Dendritic cell treated with granulocyte-macrophage colony-stimulating factor and Interleukin-4, amounts not matched to agents 40 ng/mL and 50 ng/mL, for 4 days (primary cell): ENCODE measurements around the gene TBC1D9.

Experiments used
- H3K27ac Mint-ChIP-seq: one replicate; pipeline ENCODE4 v1.8.0; 2022; ENCODE audit warnings: mild to moderate bottlenecking, mixed read lengths
- H3K27me3 Mint-ChIP-seq: one replicate; pipeline ENCODE4 v1.8.0; 2022; ENCODE audit warnings: mild to moderate bottlenecking, mixed read lengths
- H3K36me3 Mint-ChIP-seq: one replicate; pipeline ENCODE4 v1.8.0; 2022; ENCODE audit warnings: low read depth, mixed read lengths
- H3K4me1 Mint-ChIP-seq: one replicate; pipeline ENCODE4 v1.8.0; 2022; ENCODE audit warnings: low read depth, mixed read lengths
- H3K4me3 Mint-ChIP-seq: one replicate; pipeline ENCODE4 v1.8.0; 2022; ENCODE audit warnings: mild to moderate bottlenecking, moderate library complexity, mixed read lengths
- H3K9me3 Mint-ChIP-seq: one replicate; pipeline ENCODE4 v1.8.0; 2022; ENCODE audit warnings: mixed read lengths
- intact Hi-C: fragments of 100-400 bp; cut with micrococcal nuclease; formaldehyde crosslinking; loops from one replicate; pipeline ENCODE4 v1.15.0; 2022

TBC1D9 gene

DNA sequence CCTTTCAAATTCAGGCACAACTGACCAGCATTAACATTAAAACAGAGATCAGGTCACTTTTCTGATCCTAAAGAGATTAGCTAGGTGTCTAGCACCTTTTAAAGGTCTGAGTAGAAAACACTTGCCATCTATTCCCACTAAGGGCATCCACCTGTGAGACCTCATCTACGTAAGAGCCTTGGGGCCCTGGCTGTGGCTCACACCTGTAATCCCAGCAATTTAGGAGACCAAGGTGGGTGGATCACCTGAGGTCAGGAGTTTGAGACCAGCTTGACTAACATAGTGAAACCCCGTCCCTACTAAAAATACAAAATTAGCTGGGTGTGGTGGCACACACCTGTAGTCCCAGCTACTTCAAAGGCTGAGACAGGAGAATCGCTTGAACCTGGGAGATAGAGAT, 11.8 kb downstream of the TBC1D9 start:
- intact Hi-C loops: loop anchor here (5.0 kb wide), 1 partner anchor 108 kb away; no protein-coding TSS in a partner anchor
- peaks cover 13% of the 10 kb centered on the region for H3K9me3 Mint-ChIP-seq
- peaks cover 12% of the 10 kb centered on the region for H3K36me3 Mint-ChIP-seq
- peaks cover 3% of the 10 kb centered on the region for H3K27me3 Mint-ChIP-seq
- H3K4me1 Mint-ChIP-seq: peaks cover 31% of the 10 kb centered on the region
- H3K27ac Mint-ChIP-seq: no peak overlapping the region
- no peak overlapping the region for H3K4me3 Mint-ChIP-seq

DNA sequence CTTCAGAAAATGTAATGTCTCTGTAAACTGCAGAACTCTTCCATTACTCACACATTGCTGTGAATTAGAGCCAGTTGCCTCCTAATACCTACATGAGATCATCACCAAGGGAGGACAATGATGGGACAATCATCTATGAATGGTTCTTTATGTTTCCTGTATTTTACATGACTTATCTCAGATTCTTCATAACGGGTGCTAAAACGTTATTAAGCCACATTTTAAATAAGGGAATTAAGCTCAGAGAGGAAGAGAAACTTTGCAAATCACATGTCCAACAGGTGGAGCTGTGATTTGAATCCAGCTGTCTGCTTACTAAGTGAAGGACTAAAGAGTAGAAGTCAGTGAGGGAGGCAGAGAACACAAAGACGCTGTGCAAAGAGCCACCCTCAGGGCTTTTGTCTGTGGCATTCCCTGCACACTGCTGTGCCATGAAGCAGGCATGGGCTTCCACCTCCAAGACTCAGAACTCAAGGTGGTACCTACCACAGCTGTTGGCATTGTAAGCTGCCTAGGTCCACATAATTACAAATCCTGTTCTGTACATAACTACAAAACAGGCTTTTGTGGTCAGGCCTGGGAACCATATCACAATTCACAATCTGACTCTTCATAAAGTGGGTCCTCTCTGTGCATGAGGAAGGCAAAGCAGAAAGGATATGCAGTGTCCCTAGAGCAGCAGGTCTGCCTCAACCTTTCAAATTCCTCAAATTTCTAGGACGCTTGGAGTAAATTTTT, 12.8 kb downstream of the TBC1D9 start:
- Mint-ChIP-seq H3K27ac (peak overlapping the region; percentile 72), H3K4me1 (peaks cover 34% of the 10 kb centered on the region), H3K36me3 (peaks cover 7% of the 10 kb centered on the region), H3K4me3 (no peak overlapping the region), H3K27me3 (peaks cover 3% of the 10 kb centered on the region), H3K9me3 (peaks cover 7% of the 10 kb centered on the region)
- intact Hi-C loops: loop anchor here (5.0 kb wide), 1 partner anchor 109 kb away; no protein-coding TSS in a partner anchor

- peak overlapping the region; percentile 72 for H3K27ac Mint-ChIP-seq
- peaks cover 1% of the 10 kb centered on the region for H3K9me3 Mint-ChIP-seq
- peaks cover 4% of the 10 kb centered on the region for H3K27me3 Mint-ChIP-seq
- H3K4me3 Mint-ChIP-seq: no peak overlapping the region
- H3K36me3 Mint-ChIP-seq: peaks cover 2% of the 10 kb centered on the region
- intact Hi-C loops: loop anchor here (5.0 kb wide), 1 partner anchor 109 kb away; no protein-coding TSS in a partner anchor
- peaks cover 37% of the 10 kb centered on the region for H3K4me1 Mint-ChIP-seq
Measured at GRCh38 chr4:140742838-140743193, 13.4 kb downstream of the TBC1D9 start.

- H3K9me3 Mint-ChIP-seq: no peaks in the 10 kb centered on the region
- intact Hi-C loops: loop anchor here (5.0 kb wide), 1 partner anchor 111 kb away; no protein-coding TSS in a partner anchor
- no peak overlapping the region for H3K27ac Mint-ChIP-seq
- no peak overlapping the region for H3K4me3 Mint-ChIP-seq
- peaks cover 43% of the 10 kb centered on the region for H3K4me1 Mint-ChIP-seq
- peaks cover 7% of the 10 kb centered on the region for H3K27me3 Mint-ChIP-seq
- H3K36me3 Mint-ChIP-seq: no peaks in the 10 kb centered on the region
Measured at GRCh38 chr4:140740906-140741670, 15.1 kb downstream of the TBC1D9 start.

- Mint-ChIP-seq H3K4me3 (no peak overlapping the region), H3K9me3 (no peaks in the 10 kb centered on the region), H3K27me3 (peaks cover 7% of the 10 kb centered on the region), H3K4me1 (peaks cover 43% of the 10 kb centered on the region), H3K36me3 (no peaks in the 10 kb centered on the region), H3K27ac (no peak overlapping the region)
- intact Hi-C loops: loop anchor here (5.0 kb wide), 1 partner anchor 112 kb away; no protein-coding TSS in a partner anchor
Measured at GRCh38 chr4:140740422-140740821, 15.8 kb downstream of the TBC1D9 start.

DNA sequence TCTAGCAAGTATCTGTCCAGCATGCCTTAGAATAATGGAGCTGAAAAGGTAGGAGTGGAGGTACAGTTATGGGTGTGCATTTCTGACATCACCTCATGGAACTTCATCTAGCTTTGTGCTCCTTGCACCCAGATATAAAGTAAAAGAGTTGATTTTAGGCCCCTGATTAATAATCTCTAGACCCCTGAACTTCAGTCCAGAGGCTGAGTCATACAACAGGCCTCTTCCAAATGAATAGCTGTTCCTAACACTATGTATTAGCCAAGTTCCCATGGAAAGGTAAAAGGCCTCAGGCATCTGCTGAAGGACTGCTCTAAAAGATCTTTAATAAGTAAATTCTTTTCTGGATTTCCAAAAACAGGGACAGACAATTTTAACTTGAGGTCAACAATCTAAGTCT, 16.2 kb downstream of the TBC1D9 start:
- Mint-ChIP-seq H3K27me3 (peaks cover 6% of the 10 kb centered on the region), H3K4me1 (peaks cover 41% of the 10 kb centered on the region), H3K4me3 (no peak overlapping the region), H3K27ac (no peak overlapping the region), H3K36me3 (no peaks in the 10 kb centered on the region), H3K9me3 (no peaks in the 10 kb centered on the region)
- intact Hi-C loops: loop anchor here (5.0 kb wide), 1 partner anchor 112 kb away; no protein-coding TSS in a partner anchor

DNA sequence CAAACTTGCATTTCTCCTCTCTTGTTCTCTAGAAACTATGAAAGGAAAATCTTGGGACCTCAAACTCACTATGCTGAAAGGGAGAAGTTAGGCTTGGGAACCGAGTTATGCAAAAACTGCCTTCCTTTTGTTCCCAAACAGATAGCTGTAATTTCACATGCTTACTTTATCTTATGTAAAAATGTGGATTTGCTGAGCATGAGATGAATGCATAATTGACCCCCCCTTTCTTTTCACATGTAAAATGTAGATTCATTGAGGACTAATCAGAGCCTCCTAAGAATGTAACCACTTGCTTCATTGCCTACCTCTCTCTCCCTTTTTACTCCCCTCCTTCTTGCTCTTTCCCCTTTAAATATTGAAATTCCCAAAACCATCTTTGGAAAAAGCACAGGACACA, 18.0 kb downstream of the TBC1D9 start:
- peaks cover 5% of the 10 kb centered on the region for H3K27me3 Mint-ChIP-seq
- intact Hi-C loops: no loop called here
- no peak overlapping the region for H3K4me3 Mint-ChIP-seq

DNA sequence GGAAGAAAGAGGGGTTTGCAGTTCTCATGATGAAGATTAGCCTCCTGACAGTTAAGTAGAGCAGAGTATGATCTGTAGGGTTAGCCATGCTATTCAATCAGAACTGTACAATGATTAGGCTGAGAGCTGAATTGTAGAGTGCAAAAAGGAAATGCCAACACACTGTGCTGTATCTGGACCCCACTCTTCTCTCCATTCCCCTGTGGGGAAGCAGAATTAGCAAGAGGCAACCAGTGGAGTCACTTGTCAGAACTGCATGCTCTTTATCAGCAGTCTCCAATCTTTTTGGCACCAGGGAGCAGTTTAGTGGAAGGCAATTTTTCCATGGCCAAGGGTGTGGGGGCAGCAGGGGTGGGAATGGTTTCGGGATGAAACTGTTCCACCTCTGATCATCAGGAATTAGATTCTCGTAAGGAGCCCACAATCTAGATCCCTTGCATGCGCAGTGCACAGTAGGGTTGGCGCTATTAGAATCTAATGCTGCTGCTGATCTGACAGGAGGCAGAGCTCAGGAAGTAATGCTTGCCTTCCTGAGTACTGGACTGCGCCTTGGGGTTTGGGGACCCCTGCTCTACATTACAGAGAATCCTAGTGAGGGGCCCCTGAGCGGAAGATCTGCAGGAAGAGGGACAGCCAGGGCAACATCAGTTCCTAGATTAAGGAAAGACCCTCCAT, 19.4 kb downstream of the TBC1D9 start:
- Mint-ChIP-seq H3K27me3 (peaks cover 5% of the 10 kb centered on the region), H3K36me3 (no peaks in the 10 kb centered on the region), H3K27ac (no peak overlapping the region), H3K4me3 (no peak overlapping the region), H3K9me3 (no peaks in the 10 kb centered on the region), H3K4me1 (peaks cover 25% of the 10 kb centered on the region)
- intact Hi-C loops: no loop called here

More for the DNA sequence above, 18.0 kb downstream of the TBC1D9 start:
- H3K9me3 Mint-ChIP-seq: no peaks in the 10 kb centered on the region
- no peak overlapping the region for H3K27ac Mint-ChIP-seq
- peaks cover 36% of the 10 kb centered on the region for H3K4me1 Mint-ChIP-seq
- no peaks in the 10 kb centered on the region for H3K36me3 Mint-ChIP-seq

- Mint-ChIP-seq H3K4me1 (peaks cover 21% of the 10 kb centered on the region), H3K4me3 (no peak overlapping the region), H3K36me3 (no peaks in the 10 kb centered on the region), H3K9me3 (no peaks in the 10 kb centered on the region), H3K27me3 (peaks cover 5% of the 10 kb centered on the region), H3K27ac (no peak overlapping the region)
- intact Hi-C loops: no loop called here
Measured at GRCh38 chr4:140735779-140736391, 20.3 kb downstream of the TBC1D9 start.

- H3K36me3 Mint-ChIP-seq: no peaks in the 10 kb centered on the region
- no peak overlapping the region for H3K4me3 Mint-ChIP-seq
- peaks cover 5% of the 10 kb centered on the region for H3K27me3 Mint-ChIP-seq
- intact Hi-C loops: no loop called here
- H3K9me3 Mint-ChIP-seq: no peaks in the 10 kb centered on the region
- no peak overlapping the region for H3K27ac Mint-ChIP-seq
- peaks cover 19% of the 10 kb centered on the region for H3K4me1 Mint-ChIP-seq
Measured at GRCh38 chr4:140735317-140735716, 20.9 kb downstream of the TBC1D9 start.

DNA sequence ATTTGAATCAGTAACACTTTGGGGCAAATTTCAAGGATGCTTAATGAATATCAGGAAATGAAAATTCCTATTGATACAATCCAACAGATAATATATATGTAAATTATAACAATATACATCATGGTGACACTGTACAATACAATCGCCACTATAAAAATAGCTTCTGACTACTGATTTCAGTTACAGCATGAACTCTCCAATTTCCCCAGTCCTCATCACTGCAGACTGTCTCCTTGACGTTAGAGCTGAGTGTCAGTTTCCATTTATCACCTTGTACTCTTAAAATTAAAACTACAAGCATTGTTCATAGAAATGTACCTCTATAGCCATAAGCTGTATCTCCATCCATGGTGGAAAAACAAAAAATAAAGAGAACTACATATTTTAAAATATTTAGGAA, 23.4 kb downstream of the TBC1D9 start:
- H3K36me3 Mint-ChIP-seq: no peaks in the 10 kb centered on the region
- H3K4me3 Mint-ChIP-seq: no peak overlapping the region
- peaks cover 4% of the 10 kb centered on the region for H3K27me3 Mint-ChIP-seq
- H3K9me3 Mint-ChIP-seq: no peaks in the 10 kb centered on the region
- intact Hi-C loops: no loop called here
- H3K4me1 Mint-ChIP-seq: peaks cover 37% of the 10 kb centered on the region
- H3K27ac Mint-ChIP-seq: no peak overlapping the region

DNA sequence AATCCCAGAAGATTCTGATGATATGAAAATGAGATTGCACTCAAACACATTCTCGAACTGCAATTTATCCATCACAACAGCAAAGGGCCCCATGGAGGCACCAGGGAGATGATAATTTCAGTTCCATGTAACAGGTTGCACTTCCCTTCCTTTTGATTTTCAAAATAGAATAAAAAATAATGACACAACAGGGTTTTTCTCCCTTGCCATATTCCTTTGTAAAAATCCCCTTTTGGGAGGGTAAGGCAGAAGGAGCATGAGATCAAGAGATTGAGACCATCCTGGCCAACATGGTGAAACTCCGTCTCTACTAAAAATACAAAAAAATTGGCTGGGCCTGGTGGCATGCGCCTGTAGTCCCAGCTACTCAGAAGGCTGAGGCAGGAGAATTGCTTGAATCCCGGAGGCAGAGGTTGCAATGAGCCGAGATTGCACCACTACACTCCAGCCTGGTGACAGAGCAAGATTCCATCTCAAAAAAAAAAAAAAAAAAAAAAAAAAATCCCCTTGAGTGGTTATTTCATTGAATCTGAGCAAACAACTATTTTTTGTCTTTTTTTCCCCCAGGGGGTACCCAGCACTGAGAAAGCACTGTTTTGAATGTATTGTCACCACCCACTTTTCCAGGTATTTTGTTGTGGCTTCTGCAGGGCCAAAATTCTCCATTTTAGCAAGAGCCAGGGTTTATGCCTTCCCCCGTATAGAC, 26.7 kb downstream of the TBC1D9 start:
- Mint-ChIP-seq H3K27ac (no peak overlapping the region), H3K27me3 (peaks cover 2% of the 10 kb centered on the region), H3K36me3 (no peaks in the 10 kb centered on the region), H3K4me3 (no peak overlapping the region), H3K4me1 (peaks cover 41% of the 10 kb centered on the region), H3K9me3 (no peaks in the 10 kb centered on the region)
- intact Hi-C loops: no loop called here

DNA sequence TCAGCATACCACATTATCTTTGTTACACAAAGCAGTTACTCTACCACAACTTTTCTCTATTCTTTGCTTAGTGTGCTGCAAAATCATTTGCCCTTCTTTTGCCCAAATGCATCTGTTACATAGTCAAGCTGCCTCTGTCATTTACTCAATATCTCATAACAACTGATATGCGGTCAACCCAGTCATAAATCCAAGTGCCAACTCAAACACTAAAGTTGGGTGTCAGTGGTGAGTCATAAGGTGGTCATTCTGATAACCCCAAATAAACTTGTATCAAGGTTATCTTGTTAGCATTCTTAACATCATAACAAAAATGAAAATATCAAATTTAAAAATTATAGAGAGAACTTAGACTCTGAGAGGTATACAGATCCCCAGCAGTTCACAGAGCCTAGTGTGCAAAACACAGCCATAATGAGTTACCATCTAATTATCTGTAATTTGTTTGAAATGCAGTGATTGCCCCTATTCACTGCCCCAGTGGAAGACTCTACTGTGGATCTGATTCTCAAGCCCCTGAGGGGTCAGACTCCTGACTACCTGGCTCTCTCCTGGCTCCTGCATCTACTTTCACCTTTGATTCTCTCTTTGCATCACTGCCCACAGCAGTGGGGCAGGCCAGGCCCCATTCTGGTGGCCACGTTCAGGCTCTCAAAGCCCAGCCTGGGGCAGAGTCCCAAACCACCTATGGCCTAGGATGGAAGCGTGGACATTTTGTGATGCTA, 29.2 kb downstream of the TBC1D9 start:
- H3K4me3 Mint-ChIP-seq: no peak overlapping the region
- no peaks in the 10 kb centered on the region for H3K9me3 Mint-ChIP-seq

More for the DNA sequence above, 29.2 kb downstream of the TBC1D9 start:
- H3K36me3 Mint-ChIP-seq: no peaks in the 10 kb centered on the region
- H3K27me3 Mint-ChIP-seq: no peaks in the 10 kb centered on the region
- no peak overlapping the region for H3K27ac Mint-ChIP-seq
- intact Hi-C loops: no loop called here
- peaks cover 43% of the 10 kb centered on the region for H3K4me1 Mint-ChIP-seq
